Measurements from ENCODE around the gene CXCR1.
"Not testable (repeated sequence)": the region's sequence is repeated elsewhere in the genome, so short reads cannot be mapped to it uniquely, and the experiment has no call there.

The CXCR1 gene

DNA sequence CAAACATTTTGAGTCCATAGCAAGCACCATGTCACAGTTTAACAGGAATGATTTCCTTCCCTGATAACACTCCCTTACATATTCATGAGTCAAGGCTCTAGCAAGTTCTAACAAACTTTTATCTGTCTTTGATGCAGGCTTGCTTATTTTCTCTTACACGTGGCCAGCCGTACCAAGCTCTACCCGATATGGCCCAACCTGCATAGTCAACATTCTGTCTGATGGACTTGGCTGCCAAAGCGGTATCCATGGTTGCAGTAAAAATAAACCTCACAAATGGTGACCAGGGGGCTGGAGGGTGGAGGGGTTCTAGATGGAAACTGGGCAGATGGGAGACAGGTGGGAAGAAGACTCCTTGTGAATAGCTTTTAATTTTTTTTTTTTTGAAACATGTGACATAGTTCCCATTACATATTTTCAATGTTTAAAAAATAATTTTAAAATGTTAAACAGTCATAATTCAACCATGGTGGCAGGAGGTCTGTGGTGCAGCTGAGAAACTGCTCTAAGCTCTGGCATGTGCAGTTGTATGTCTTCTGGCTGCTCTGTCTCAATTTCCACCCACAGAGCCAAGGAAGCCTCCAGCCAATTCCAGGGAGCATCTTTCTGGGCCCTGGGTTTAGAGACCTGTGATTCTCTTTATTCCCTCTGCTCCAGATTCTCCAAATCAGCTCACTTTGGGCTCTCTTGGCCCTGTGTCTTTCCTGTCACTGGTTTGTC is 20.7 kb upstream of the CXCR1 start:
- H3K36me3 ChIP-seq (ENCODE audit: control insufficient read depth in 5 of 5, insufficient read depth in 5 of 5, low read length in 5 of 5) = no peaks in the 10 kb centered on the region
- H3K9me3 ChIP-seq (ENCODE audit: control insufficient read depth in 5 of 5, low read length in 5 of 5) = no peaks in the 10 kb centered on the region
- H3K27me3 ChIP-seq (ENCODE audit: control insufficient read depth in 5 of 5, insufficient read depth in 4 of 5, low read length in 5 of 5) = no peaks in the 10 kb centered on the region
- peaks cover 1 to 15% (median 6%) of the 10 kb centered on the region in 5 donors for H3K4me1 ChIP-seq (ENCODE audit: control insufficient read depth in 5 of 5, insufficient read depth in 5 of 5, low read length in 5 of 5)
- no peak overlapping the region for H3K27ac ChIP-seq (ENCODE audit: low read depth, low read length)
- peak overlapping the region in 1 of 5 donors; percentile 30 for H3K9ac ChIP-seq (ENCODE audit: low read length in 5 of 5)
- H3K4me3 ChIP-seq (ENCODE audit: low read depth in 1 of 5, low read length in 5 of 5) = no peak overlapping the region

DNA sequence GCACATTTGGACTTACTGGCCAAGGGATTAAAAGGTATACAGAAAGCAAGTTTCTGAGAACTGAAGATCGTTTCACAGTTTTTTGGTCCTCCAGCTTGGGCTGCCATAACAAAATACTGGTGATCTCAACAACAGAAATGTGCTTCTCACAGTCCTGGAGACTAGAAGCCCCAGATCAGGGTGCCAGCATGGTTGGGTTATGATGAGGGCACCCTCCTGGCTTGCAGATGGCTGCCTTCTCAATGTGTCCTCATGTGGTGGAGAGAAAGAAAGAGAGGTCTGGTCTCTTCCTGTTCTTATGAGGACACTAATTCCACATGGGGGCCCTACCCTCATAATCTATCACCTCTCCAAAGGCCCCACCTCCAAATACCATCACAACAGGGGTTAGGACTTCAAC is 20.1 kb upstream of the CXCR1 start:
- Histone ChIP-seq H3K9ac (ENCODE audit: low read length in 5 of 5) (no peak overlapping the region), H3K9me3 (ENCODE audit: control insufficient read depth in 5 of 5, low read length in 5 of 5) (no peaks in the 10 kb centered on the region), H3K36me3 (ENCODE audit: control insufficient read depth in 5 of 5, insufficient read depth in 5 of 5, low read length in 5 of 5) (no peaks in the 10 kb centered on the region), H3K27me3 (ENCODE audit: control insufficient read depth in 5 of 5, insufficient read depth in 4 of 5, low read length in 5 of 5) (no peaks in the 10 kb centered on the region), H3K4me1 (ENCODE audit: control insufficient read depth in 5 of 5, insufficient read depth in 5 of 5, low read length in 5 of 5) (peaks cover 1 to 14% (median 9%) of the 10 kb centered on the region in 5 donors), H3K27ac (ENCODE audit: low read depth, low read length) (no peak overlapping the region), H3K4me3 (ENCODE audit: low read depth in 1 of 5, low read length in 5 of 5) (no peak overlapping the region)

DNA sequence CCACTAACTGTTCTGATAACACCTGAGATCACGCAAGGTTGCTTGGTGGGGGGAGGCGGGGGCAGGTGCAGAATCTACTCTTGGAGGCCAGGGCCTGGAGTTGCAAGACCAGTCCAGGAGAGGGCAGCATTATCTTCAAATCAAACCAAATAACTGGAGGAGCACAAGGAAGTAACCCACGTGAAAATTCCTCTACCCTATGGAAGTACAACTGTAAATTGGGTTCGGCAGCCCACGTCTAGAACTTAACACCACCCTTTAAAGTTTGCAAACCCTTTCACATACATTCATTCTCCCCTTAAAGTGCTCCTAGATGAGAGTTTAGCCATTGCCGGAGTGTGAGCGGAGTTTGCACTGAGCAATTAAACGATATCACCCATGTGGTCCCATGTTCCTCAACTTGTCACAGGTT is 19.6 kb upstream of the CXCR1 start:
- H3K27ac ChIP-seq (ENCODE audit: low read depth, low read length) = no peak overlapping the region
- no peak overlapping the region for H3K9ac ChIP-seq (ENCODE audit: low read length in 5 of 5)
- H3K4me3 ChIP-seq (ENCODE audit: low read depth in 1 of 5, low read length in 5 of 5) = peak overlapping the region in 3 of 5 donors; percentile 23 to 53 (median 24)

DNA sequence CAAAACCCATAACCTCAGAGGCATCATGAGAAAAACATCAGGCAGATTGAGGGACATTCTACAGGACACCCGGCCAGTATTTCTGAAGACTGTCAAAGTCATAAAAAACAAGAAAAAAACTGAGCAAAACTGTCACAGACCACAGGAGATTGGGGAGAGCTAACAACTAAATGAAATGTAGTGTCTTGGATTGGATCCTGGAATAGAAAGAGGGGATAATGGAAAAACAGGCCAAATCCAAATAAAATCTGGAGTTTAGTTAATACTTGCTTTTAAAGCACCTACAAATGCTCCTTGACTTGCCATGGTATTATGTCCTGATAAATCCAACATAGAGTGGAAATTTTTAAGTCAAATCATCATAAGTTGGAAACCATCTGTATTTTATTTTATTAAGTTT is 17.6 kb upstream of the CXCR1 start:
- H3K36me3 ChIP-seq (ENCODE audit: control insufficient read depth in 5 of 5, insufficient read depth in 5 of 5, low read length in 5 of 5) = no peaks in the 10 kb centered on the region
- no peaks in the 10 kb centered on the region for H3K9me3 ChIP-seq (ENCODE audit: control insufficient read depth in 5 of 5, low read length in 5 of 5)
- no peaks in the 10 kb centered on the region for H3K27me3 ChIP-seq (ENCODE audit: control insufficient read depth in 5 of 5, insufficient read depth in 4 of 5, low read length in 5 of 5)
- peaks cover 5 to 36% (median 33%) of the 10 kb centered on the region in 5 donors for H3K4me1 ChIP-seq (ENCODE audit: control insufficient read depth in 5 of 5, insufficient read depth in 5 of 5, low read length in 5 of 5)
- H3K9ac ChIP-seq (ENCODE audit: low read length in 5 of 5) = no peak overlapping the region
- no peak overlapping the region for H3K4me3 ChIP-seq (ENCODE audit: low read depth in 1 of 5, low read length in 5 of 5)
- no peak overlapping the region for H3K27ac ChIP-seq (ENCODE audit: low read depth, low read length)

More for the DNA sequence above, 19.6 kb upstream of the CXCR1 start:
- Histone ChIP-seq H3K36me3 (ENCODE audit: control insufficient read depth in 5 of 5, insufficient read depth in 5 of 5, low read length in 5 of 5) (no peaks in the 10 kb centered on the region), H3K4me1 (ENCODE audit: control insufficient read depth in 5 of 5, insufficient read depth in 5 of 5, low read length in 5 of 5) (peaks cover 1 to 18% (median 14%) of the 10 kb centered on the region in 5 donors), H3K27me3 (ENCODE audit: control insufficient read depth in 5 of 5, insufficient read depth in 4 of 5, low read length in 5 of 5) (no peaks in the 10 kb centered on the region), H3K9me3 (ENCODE audit: control insufficient read depth in 5 of 5, low read length in 5 of 5) (no peaks in the 10 kb centered on the region)

DNA sequence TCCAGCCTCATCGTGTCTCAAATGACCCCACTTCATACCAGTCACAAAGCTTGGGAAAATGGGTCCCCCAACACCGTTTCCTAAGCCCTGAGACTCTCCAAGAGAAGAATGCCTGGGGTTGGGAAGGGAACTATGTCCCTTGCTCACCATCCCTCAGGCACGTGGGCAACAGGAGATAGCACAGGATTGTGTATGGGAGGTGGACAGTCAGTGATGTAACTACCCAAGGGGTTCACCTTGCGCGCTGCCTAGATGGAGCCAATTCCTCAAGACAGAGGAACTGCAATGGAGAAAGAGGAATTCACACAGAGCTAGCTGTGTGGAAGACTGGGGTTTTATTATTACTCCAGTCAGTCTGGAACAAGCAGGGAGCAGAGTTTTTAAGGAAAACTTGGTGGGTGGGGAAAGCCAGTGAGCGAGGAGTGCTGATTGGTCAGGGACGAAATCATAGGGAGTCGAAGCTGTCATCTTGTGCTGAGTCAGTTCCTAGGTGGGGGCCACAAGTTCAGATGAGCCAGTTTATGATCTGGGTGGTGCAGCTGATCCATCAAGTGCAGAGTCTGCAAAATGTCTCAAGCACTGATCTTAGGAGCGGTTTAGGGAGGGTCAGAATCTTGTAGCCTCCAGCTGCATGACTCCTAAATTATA is 13.8 kb upstream of the CXCR1 start:
- Histone ChIP-seq H3K9me3 (ENCODE audit: control insufficient read depth in 5 of 5, low read length in 5 of 5) (no peaks in the 10 kb centered on the region), H3K9ac (ENCODE audit: low read length in 5 of 5) (no peak overlapping the region), H3K4me1 (ENCODE audit: control insufficient read depth in 5 of 5, insufficient read depth in 5 of 5, low read length in 5 of 5) (peaks cover 4 to 28% (median 26%) of the 10 kb centered on the region in 5 donors), H3K4me3 (ENCODE audit: low read depth in 1 of 5, low read length in 5 of 5) (no peak overlapping the region), H3K27me3 (ENCODE audit: control insufficient read depth in 5 of 5, insufficient read depth in 4 of 5, low read length in 5 of 5) (no peaks in the 10 kb centered on the region), H3K27ac (ENCODE audit: low read depth, low read length) (peak overlapping the region; percentile 39), H3K36me3 (ENCODE audit: control insufficient read depth in 5 of 5, insufficient read depth in 5 of 5, low read length in 5 of 5) (no peaks in the 10 kb centered on the region)

DNA sequence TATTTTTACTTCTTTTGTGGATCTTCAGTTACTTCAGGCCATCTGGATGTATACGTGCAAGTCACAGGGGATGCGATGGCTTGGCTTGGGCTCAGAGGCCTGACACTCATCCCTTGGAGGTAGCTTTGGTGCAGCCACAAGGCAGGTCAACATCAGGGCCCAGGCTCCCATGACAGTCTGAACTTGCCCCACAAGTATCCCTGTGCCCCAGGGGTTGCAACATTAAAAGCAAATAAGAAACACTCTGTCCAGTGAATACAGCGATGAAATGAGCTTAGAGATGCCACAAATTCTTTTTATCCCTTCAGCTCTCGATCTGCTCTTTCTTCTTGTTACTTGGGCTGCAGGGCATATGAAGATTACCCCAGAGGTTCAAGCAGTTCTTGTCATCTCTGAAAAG is 13.0 kb upstream of the CXCR1 start:
- H3K9me3 ChIP-seq (ENCODE audit: control insufficient read depth in 5 of 5, low read length in 5 of 5) = no peaks in the 10 kb centered on the region
- H3K4me1 ChIP-seq (ENCODE audit: control insufficient read depth in 5 of 5, insufficient read depth in 5 of 5, low read length in 5 of 5) = peaks cover 4 to 28% (median 26%) of the 10 kb centered on the region in 5 donors
- no peak overlapping the region for H3K9ac ChIP-seq (ENCODE audit: low read length in 5 of 5)
- H3K27ac ChIP-seq (ENCODE audit: low read depth, low read length) = peak overlapping the region; percentile 39
- H3K36me3 ChIP-seq (ENCODE audit: control insufficient read depth in 5 of 5, insufficient read depth in 5 of 5, low read length in 5 of 5) = no peaks in the 10 kb centered on the region
- no peak overlapping the region for H3K4me3 ChIP-seq (ENCODE audit: low read depth in 1 of 5, low read length in 5 of 5)
- no peaks in the 10 kb centered on the region for H3K27me3 ChIP-seq (ENCODE audit: control insufficient read depth in 5 of 5, insufficient read depth in 4 of 5, low read length in 5 of 5)

DNA sequence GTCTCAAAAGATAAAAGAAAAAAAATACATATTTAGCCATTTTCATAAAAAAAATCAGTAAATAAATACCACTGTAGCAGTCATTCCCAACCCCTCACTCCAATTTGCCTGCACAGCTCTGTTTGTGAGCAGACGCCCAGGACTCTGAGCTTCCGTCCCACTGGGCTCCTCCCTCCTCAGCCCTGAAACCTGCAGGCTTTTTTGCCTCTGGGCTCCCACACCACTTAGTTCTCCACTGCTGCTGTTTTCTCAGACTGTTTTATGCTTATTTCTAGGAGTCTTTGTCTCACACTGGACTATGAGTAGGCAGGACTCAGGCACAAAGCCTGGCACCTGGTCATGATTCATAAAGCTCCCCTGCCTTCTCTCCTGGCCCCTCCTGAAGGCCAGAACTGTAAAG is 6.1 kb upstream of the CXCR1 start:
- H3K27me3 ChIP-seq (ENCODE audit: control insufficient read depth in 5 of 5, insufficient read depth in 4 of 5, low read length in 5 of 5) = no peaks in the 10 kb centered on the region
- H3K4me3 ChIP-seq (ENCODE audit: low read depth in 1 of 5, low read length in 5 of 5) = no peak overlapping the region
- H3K27ac ChIP-seq (ENCODE audit: low read depth, low read length) = no peak overlapping the region
- no peaks in the 10 kb centered on the region for H3K9me3 ChIP-seq (ENCODE audit: control insufficient read depth in 5 of 5, low read length in 5 of 5)
- peaks cover 0 to 15% (median 8%) of the 10 kb centered on the region in 5 donors for H3K4me1 ChIP-seq (ENCODE audit: control insufficient read depth in 5 of 5, insufficient read depth in 5 of 5, low read length in 5 of 5)
- H3K36me3 ChIP-seq (ENCODE audit: control insufficient read depth in 5 of 5, insufficient read depth in 5 of 5, low read length in 5 of 5) = no peaks in the 10 kb centered on the region
- no peak overlapping the region for H3K9ac ChIP-seq (ENCODE audit: low read length in 5 of 5)

DNA sequence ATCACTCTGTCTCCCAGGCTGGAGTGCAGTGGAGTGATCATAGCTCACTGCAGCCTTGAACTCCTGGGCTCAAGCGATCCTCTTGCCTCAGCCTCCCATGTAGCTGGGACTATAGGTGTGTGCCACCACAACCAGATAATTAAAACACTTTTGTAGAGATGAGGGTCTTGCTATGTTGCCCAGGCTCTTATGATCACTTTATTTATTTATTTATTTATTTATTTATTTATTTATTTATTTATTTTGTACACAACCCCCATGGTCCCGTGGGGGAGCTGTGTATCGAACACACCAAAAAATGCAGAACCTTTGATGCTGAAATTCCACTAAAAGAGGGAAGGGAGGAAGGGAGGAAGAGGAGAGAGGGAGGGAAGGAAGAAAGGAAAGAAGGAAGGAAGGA is 5.0 kb upstream of the CXCR1 start:
- H3K27ac ChIP-seq (ENCODE audit: low read depth, low read length); H3K4me3 ChIP-seq (ENCODE audit: low read depth in 1 of 5, low read length in 5 of 5); H3K9me3 ChIP-seq (ENCODE audit: control insufficient read depth in 5 of 5, low read length in 5 of 5); H3K9ac ChIP-seq (ENCODE audit: low read length in 5 of 5); H3K27me3 ChIP-seq (ENCODE audit: control insufficient read depth in 5 of 5, insufficient read depth in 4 of 5, low read length in 5 of 5); H3K36me3 ChIP-seq (ENCODE audit: control insufficient read depth in 5 of 5, insufficient read depth in 5 of 5, low read length in 5 of 5): not testable (repeated sequence)
- peaks cover 0 to 15% (median 8%) of the 10 kb centered on the region in 5 donors for H3K4me1 ChIP-seq (ENCODE audit: control insufficient read depth in 5 of 5, insufficient read depth in 5 of 5, low read length in 5 of 5)

DNA sequence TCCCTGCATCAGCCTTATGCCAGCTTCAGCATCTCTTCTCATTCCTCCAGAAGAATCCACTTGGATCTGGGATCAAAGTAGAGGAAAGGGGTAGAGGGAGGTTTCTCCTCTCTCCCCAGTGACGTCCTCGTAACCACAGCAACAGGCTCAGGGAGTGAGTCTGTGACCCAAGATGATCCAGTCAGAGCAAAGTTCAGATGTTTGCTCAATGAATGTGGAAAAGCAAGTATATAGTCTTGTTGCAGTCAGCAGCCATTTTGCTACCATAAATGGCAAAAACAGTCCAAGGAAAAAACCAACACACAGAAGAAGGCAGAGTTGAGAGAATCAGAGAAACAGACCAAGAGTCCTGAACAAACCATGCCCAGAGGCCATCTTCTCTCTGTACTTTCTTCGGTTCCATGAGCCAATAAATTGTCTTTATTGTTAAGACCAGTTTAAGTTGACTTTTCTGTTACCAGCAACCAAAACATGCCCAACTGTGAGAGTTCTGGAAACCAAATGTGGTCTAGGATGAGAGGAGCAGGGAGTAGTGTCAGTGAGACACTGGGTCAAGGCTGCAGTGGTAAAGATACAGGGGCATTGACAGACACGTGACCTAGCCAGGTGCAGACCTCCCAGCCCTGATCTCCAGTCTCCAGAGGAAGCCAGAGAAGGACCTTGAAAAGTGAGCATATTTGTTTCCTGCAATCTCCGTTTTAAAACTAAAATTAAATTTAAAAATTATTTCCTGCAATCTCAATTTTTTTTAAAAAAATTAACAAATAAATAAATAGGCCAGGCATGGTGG is 3.2 kb upstream of the CXCR1 start:
- Histone ChIP-seq H3K4me3 (ENCODE audit: low read depth in 1 of 5, low read length in 5 of 5) (no peak overlapping the region), H3K4me1 (ENCODE audit: control insufficient read depth in 5 of 5, insufficient read depth in 5 of 5, low read length in 5 of 5) (peaks cover 0 to 15% (median 8%) of the 10 kb centered on the region in 5 donors), H3K9me3 (ENCODE audit: control insufficient read depth in 5 of 5, low read length in 5 of 5) (no peaks in the 10 kb centered on the region), H3K27me3 (ENCODE audit: control insufficient read depth in 5 of 5, insufficient read depth in 4 of 5, low read length in 5 of 5) (no peaks in the 10 kb centered on the region), H3K27ac (ENCODE audit: low read depth, low read length) (peak overlapping the region; percentile 63), H3K9ac (ENCODE audit: low read length in 5 of 5) (no peak overlapping the region), H3K36me3 (ENCODE audit: control insufficient read depth in 5 of 5, insufficient read depth in 5 of 5, low read length in 5 of 5) (no peaks in the 10 kb centered on the region)
